ENCODE results near the gene PHB1. TPM values are rescaled to one million over a fixed set of nuclear protein-coding genes. Genes with fewer than 3 reads are reported as not detected.
A peak's percentile ranks its signal among the peaks of the same experiment; 100 is the strongest.

The PHB1 gene
- total RNA-seq, 1 experiment from 2014 or later = 325 TPM

DNA sequence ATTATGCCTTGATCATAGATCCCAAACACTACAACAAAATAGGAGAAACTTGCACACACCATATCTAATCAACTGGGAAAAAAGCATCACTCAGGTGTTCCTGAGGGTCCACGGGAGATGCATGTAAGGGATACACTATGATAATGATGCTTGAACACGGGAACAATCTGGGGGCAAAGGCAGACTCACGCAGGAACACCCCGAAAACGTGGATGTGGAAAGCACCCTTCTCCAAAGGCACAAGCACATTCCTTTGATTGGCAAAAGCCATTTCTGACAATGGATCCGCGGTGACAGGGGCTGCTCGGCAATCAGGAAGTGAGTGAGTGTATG, 53.9 kb downstream of the PHB1 start:
- H3T11ph ChIP-seq (ENCODE audit: low read length) = no peak overlapping the region
- peaks cover 42 to 52% of the 10 kb centered on the region in 2 experiments for H3K4me1 Mint-ChIP-seq
- H3K27ac Mint-ChIP-seq = peak overlapping the region; percentile 66 to 96 (median 94); a peak in 6 of 7 replicates
- no peak for DNase-seq
- no peak overlapping the region for H3K27ac ChIP-seq (ENCODE audit: insufficient read length, low read depth, low read length)
- no peak overlapping the region for H2BK120ac ChIP-seq (ENCODE audit: low read depth, low read length, poor library complexity, severe bottlenecking)
- H3K27me3 ChIP-seq (ENCODE audit: insufficient read depth, low read length) = no peaks in the 10 kb centered on the region
- no peak overlapping the region for H2AK5ac ChIP-seq (ENCODE audit: insufficient read length, low read length)
- H3K27me3 Mint-ChIP-seq (ENCODE audit: low read depth) = no peaks in the 10 kb centered on the region
- H2BK20ac ChIP-seq (ENCODE audit: low read depth, low read length, poor library complexity, severe bottlenecking) = no peak overlapping the region
- H3K56ac ChIP-seq (ENCODE audit: insufficient read length, low read depth, low read length) = no peak overlapping the region
- H3K4me2 ChIP-seq (ENCODE audit: insufficient read depth, insufficient read length, low read length) = peak overlapping the region; percentile 95
- no peaks in the 10 kb centered on the region for H3K9me3 Mint-ChIP-seq
- H4K8ac ChIP-seq (replicated peaks; ENCODE audit: insufficient read length, low read depth, low read length) = no peak overlapping the region
- TF ChIP-seq, protein P1, sequence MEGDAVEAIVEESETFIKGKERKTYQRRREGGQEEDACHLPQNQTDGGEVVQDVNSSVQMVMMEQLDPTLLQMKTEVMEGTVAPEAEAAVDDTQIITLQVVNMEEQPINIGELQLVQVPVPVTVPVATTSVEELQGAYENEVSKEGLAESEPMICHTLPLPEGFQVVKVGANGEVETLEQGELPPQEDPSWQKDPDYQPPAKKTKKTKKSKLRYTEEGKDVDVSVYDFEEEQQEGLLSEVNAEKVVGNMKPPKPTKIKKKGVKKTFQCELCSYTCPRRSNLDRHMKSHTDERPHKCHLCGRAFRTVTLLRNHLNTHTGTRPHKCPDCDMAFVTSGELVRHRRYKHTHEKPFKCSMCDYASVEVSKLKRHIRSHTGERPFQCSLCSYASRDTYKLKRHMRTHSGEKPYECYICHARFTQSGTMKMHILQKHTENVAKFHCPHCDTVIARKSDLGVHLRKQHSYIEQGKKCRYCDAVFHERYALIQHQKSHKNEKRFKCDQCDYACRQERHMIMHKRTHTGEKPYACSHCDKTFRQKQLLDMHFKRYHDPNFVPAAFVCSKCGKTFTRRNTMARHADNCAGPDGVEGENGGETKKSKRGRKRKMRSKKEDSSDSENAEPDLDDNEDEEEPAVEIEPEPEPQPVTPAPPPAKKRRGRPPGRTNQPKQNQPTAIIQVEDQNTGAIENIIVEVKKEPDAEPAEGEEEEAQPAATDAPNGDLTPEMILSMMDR (conservative IDR thresholded peaks at IDR 0.05) = no peak
- H3K4me1 ChIP-seq (ENCODE audit: insufficient read depth, low read length) = no peaks in the 10 kb centered on the region
- H2BK15ac ChIP-seq (ENCODE audit: low read depth, low read length) = no peak overlapping the region
- no peak overlapping the region for H2BK5ac ChIP-seq (ENCODE audit: insufficient read length, low read length)
- H3K9me3 ChIP-seq (ENCODE audit: control insufficient read depth, low read depth, low read length) = no peaks in the 10 kb centered on the region
- no peak overlapping the region for H3K4ac ChIP-seq (ENCODE audit: low read depth, low read length)
- H3K9ac ChIP-seq (ENCODE audit: extremely low read depth, insufficient read length, low read length) = peak overlapping the region; percentile 29
- peaks cover 2% of the 10 kb centered on the region for H3K79me1 ChIP-seq (ENCODE audit: insufficient read depth, low read depth, low read length, poor library complexity, severe bottlenecking)
- H4K20me1 ChIP-seq (ENCODE audit: control insufficient read depth, insufficient read depth, insufficient read length) = no peaks in the 10 kb centered on the region
- no CpG with 5 or more reads among the region's 8 CpGs for WGBS (ENCODE audit: extremely low coverage, insufficient read length, low lambda C conversion rate)
- H4K91ac ChIP-seq (ENCODE audit: insufficient read length, low read depth, low read length) = no peak overlapping the region
- no peak overlapping the region for H3K18ac ChIP-seq (ENCODE audit: insufficient read length, low read depth, low read length)
- no peak overlapping the region for H4K5ac ChIP-seq (ENCODE audit: insufficient read length, low read depth, low read length)
- H3K36me3 Mint-ChIP-seq (ENCODE audit: insufficient read depth in 1 of 3, low read depth in 3 of 3) = 0 out of 7 replicates have a peak, but pooled peaks cover 0 to 3% (median 0%) of the 10 kb centered on the region in 3 experiments
- no peak overlapping the region for H3K23ac ChIP-seq (ENCODE audit: insufficient read length, low read depth, low read length)
- H3K14ac ChIP-seq (ENCODE audit: insufficient read depth, low read length) = no peak overlapping the region
- peaks cover 15% of the 10 kb centered on the region for H3K23me2 ChIP-seq (ENCODE audit: insufficient read length, low read depth, low read length, poor library complexity, severe bottlenecking)
- H2BK12ac ChIP-seq (ENCODE audit: insufficient read length, low read depth, low read length) = no peak overlapping the region
- peak overlapping the region; percentile 91 to 96 for H3K4me3 Mint-ChIP-seq
- H2AFZ ChIP-seq (ENCODE audit: low read length) = no peak overlapping the region
- H3K79me2 ChIP-seq (ENCODE audit: insufficient read depth, low read length) = peaks cover 12% of the 10 kb centered on the region; the same call in 1 of the 2 replicates

Data from H9 (cell line).